HG03521 (cell line): ENCODE measurements around the gene PDSS1.
A peak's percentile ranks its signal among the peaks of the same experiment; 100 is the strongest.

Experiments used
- ATAC-seq: cut with Tn5 transposase; IDR thresholded peaks from one replicate; pipeline ENCODE4 v1.9.1; 2021; ENCODE audit warnings: mild to moderate bottlenecking, moderate library complexity; ENCODE audit not compliant: unreplicated experiment

PDSS1 gene

GRCh38 chr10:26698909-26699308 is 1.4 kb downstream of the PDSS1 start:
- no peak for ATAC-seq

DNA sequence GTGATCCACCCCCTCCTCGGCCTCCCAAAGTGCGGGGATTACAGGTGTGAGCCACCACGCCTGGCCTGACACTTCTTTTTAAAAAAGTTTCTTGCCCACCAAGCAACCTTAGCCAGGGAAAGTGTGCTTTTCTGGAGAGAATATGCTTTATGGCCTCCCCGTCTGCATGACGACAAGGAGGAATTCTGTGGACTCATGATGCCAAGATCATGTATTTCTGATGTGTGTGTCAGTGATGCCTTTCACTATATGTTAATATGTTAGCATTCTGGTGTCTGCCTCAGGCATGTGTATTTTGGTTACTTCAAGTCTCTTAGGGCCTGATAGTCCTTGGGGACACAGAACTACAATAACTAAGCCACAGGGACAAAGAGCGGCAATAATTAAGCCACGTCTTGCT is 2.1 kb downstream of the PDSS1 start:
- no peak for ATAC-seq

GRCh38 chr10:26700884-26701630 is 3.6 kb downstream of the PDSS1 start:
- no peak for ATAC-seq

- ATAC-seq: no peak
These were observed 5.6 kb downstream of the PDSS1 start for GRCh38 chr10:26703096-26703495.

DNA sequence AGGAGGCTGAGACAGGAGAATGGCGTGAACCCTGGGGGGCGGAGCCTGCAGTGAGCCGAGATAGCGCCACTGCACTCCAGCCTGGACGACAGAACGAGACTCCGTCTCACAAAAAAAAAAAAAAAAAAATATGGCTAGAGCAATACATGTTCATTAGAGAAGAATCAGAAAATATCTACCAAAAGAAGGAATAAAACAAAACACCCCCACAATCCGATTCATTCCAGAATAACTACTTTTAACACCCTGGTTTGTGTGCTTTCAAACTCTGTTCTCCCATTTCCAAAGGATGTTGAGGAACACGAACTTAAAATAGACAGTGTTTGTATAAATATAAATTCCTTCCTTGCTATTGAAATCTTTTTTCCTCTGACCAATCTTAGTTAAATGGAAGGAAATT is 6.5 kb downstream of the PDSS1 start:
- no peak for ATAC-seq

- ATAC-seq: no peak
These were observed 8.7 kb downstream of the PDSS1 start for GRCh38 chr10:26706206-26706605.

- ATAC-seq: no peak
These were observed 9.4 kb downstream of the PDSS1 start for GRCh38 chr10:26706936-26707335.

DNA sequence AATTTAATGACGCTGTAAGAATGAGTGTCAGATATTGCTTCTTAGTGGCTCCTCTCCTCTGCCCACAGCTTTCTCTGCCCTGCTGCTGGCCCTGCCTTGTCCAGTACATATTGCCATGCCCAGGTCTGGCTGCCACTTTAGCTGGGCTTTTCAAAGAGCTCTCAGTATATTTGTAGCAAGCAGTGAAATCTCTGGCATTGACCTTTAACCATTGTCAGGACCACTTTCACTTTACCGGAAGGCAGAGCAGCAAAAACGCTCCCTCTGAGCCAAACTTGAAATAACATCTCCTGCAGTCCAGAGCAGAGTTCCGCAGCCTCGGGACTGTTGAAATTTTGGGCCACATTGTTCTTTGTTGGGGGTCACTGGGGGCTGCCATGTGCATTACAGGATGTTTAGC is 13.8 kb downstream of the PDSS1 start:
- no peak for ATAC-seq

DNA sequence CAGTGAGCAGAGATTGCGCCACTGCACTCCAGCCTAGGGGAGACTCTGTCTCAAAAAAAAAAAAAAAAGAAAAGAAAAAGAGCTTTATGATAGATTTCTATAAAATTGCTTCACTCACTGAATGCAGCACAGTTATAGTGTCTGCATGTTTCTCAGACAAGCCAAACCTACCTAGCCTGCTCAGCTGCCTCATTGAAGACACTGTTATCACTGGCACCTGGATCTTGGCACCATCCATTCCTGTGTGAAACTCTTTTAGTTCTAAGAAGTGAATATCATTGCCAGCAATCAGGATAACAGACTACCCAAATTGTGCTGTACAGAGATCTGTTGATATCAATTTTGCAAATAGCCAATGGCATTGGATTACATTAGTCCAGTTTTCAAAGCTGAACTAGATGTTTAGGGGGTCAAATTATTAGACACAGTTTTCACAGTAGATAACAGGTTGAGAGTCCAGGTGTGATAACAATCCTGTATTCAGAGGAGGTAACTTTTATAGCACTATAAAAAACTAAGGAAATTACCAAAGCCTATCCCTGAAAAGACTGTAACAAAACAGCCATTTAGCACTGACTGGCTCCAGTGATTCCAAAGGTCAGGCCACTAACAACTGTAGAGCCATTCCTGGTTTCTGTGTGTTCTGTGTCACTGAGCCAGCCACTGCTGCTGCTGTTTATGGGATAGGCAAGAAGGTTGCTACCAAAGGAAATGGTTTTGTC is 17.1 kb downstream of the PDSS1 start:
- no peak for ATAC-seq

GRCh38 chr10:26715137-26715487 is 17.6 kb downstream of the PDSS1 start:
- no peak for ATAC-seq

GRCh38 chr10:26717476-26717875 is 20.0 kb downstream of the PDSS1 start:
- ATAC-seq: no peak

GRCh38 chr10:26721561-26721960 is 24.1 kb downstream of the PDSS1 start:
- no peak for ATAC-seq

- ATAC-seq: no peak
These were observed 25.5 kb downstream of the PDSS1 start for GRCh38 chr10:26723016-26723415.

DNA sequence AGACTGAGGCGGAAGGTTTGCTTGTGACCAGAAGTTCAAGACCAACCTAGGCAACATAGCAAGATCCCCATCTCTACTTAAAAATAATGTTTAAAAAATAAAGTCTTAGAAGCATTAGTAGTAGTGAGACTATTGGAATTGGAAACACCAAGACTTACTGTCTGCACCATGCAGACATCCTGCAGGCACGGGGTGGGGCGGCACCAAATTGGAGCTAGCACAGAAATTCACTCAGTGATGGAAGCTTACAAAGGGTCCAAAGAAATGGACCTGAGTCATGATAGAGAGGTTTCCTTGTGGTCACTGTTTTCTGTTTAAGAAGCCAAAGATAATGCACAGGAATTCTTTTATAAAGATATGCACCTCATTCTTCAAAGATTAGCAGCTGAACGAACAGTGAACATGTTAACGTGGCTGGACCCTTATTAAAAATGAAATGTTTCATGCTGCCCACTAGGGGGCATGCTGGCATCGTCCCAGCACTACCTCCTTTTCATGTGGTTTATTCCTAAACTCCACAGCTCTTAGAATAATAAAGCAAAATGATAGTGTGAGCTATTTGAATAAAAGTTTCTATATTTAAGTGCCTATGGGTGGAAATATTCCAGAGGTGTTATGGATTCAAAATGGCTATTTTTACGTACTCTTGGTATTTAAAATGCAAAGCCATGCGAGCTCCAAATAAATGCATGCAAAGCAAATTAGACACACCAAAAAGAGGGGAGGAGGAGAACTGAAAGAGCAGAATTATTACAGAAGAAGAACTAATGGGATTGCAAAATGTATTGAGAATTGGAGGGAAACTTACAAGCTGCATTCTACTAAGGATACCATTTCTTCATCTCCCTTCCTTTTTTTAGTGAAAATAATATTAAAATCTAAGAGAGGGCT is 28.6 kb downstream of the PDSS1 start:
- ATAC-seq: no peak

DNA sequence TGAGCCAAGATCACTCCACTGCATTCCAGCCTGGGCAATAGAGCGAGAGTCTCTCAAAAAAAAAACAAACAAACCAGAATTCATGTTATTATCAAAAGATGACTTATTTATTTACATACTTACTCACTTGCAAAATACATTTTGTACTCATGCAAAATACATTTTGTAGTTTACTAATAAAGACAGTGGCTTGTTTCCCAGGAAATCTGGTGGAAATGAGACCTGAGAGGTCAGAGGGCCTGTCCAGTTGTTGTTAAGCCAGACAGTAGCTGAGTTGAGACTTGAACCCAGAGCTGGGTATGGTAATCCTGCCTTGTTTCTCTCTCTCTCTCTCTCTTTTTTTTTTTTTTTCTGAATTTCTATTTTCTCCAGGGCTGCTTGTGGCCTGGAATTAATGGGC is 29.5 kb downstream of the PDSS1 start:
- ATAC-seq: no peak

DNA sequence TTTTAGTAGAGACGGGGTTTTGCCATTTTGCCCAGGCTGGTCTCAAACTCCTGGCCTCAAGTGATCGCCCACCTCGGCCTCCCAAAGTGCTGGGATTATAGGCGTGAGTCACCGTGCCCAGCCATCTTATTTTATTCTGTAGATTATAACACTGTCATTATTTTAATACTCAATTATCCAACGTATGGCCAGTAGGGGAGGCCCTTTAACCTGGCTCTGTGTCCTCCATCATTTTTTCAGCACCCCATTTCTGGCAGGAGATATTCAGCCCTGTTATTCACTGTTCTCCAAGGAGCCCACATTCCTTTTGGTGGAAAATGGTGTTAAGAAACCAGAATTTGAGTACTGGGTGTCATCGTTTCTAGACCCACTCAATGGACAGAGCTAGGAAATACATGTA is 31.5 kb downstream of the PDSS1 start:
- ATAC-seq: no peak

DNA sequence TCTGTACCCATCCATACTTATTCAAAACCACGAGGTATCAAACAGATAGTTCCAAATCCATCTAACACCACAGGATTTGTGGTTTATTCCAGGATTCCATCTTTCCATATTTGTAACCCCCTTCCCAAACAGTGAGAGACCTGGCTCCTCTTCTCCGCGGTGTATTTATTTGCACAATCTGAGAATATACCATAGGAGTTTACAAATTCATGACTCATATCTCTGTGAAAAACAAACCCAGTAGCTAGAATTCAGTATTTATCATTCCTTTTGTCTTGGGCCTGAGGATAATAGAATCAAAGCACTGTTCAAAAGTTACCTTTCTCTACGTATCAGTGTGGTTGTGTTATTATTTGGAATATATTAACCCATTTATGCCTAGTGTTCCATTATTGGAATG is 31.9 kb downstream of the PDSS1 start:
- no peak for ATAC-seq

- no peak for ATAC-seq
These were observed 33.1 kb downstream of the PDSS1 start for GRCh38 chr10:26730552-26730951.

DNA sequence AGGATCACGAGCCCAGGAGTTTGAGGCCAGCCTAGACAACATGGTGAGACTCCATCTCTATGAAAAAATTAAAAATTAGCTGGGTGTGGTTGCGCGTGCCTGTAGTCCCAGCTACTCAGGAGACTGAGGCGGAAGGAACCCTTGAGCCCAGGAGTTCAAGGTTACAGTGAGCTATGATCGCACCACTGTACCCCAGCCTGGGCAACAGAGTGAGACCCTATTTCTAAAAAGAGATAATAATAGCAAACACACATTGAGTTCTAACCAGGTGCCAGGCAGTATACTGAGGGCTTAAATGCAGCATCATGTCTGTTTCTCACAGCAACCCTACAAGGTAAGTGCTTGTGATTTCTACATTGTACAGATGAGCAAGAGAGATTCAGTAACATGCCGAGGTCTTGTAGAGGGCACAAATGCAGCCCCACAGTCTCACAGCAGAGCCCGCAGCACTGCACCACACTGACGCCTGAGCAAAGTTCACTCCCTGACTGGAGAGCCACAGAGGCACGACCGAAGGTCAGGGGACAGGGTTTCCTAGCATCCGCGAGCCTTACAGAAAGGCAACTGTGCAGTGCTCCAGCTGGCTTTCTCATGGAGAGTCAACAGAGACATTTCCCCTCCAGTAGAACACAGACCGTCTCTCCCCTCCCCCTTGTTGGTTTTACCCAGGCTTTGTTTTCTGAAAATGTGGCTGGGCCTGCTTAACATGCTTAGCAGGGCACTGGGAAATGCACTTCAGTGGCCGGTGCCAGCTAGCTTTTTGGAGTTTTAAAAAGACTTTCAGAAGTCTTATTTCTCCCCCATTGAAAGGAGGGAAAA is 36.5 kb downstream of the PDSS1 start:
- no peak for ATAC-seq

- no peak for ATAC-seq
These were observed 37.9 kb downstream of the PDSS1 start for GRCh38 chr10:26735435-26735834.

DNA sequence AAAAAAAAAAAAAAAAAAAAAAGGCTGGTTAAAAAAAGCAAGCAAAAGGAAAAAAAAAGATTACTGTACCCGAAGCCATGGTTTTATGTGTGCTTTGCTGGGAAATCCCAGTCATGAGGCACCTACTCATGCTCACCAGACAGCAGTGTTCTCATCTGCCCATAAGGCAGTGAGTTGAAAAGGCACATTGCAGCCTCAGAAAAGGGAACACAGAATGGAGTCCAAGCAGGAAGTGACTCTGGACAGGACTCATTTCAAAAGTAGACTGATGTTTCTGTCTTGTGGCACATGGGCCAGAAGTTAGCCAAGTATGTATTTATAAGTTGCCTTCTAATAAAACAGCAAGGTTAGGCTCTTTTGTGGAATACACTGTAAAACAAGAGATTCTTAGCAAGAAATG is 40.2 kb downstream of the PDSS1 start:
- peak; percentile 74 for ATAC-seq
